ENCODE measurements around the gene SNX24. TPM values are rescaled to one million over a fixed set of nuclear protein-coding genes. Genes with fewer than 3 reads are reported as not detected.

Gene SNX24
- total and polyA plus RNA-seq, 4 donors, result 6.3 to 10.1 (median 9.1) TPM

- TF ChIP-seq RAD21 (IDR thresholded peaks at IDR 0.05) (no peak), EGR1 (IDR thresholded peaks at IDR 0.05; ENCODE audit: low read depth in 2 of 2) (no peak)
Measured at GRCh38 chr5:123047706-123048105, 202.3 kb downstream of the SNX24 start (continued).

DNA sequence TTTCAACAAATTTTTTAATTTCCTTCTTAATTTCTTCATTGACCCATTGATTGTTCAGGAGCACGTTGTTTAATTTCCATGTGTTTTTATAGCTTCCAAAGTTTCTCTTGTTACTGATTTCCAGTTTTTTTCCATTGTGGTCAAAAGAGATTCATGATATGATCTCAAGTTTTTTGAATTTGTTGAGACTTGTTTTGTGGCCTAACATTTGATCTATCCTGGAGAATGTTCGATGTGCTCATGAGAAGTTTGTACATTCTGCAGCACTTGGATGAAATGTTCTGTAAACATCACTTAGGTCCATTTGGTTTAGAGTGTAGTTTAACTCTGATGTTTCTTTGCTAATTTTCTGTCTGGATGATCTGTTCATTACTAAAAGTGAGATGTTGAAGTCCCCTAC, 205.8 kb downstream of the SNX24 start:
- Histone ChIP-seq H3K4me1 (ENCODE audit: control insufficient read depth in 4 of 4, insufficient read depth in 4 of 4, low read length in 3 of 4) (no peaks in the 10 kb centered on the region), H3K4me3 (ENCODE audit: low read depth in 1 of 3, low read length in 3 of 3) (no peak overlapping the region), H3K9me3 (ENCODE audit: control insufficient read depth in 4 of 4, low read length in 3 of 4) (peaks cover 0 to 1% (median 0%) of the 10 kb centered on the region in 4 donors), H3K9ac (ENCODE audit: low read depth in 1 of 2, low read length in 2 of 2) (no peak overlapping the region), H3K27me3 (ENCODE audit: control insufficient read depth in 4 of 4, insufficient read depth in 4 of 4, low read length in 3 of 4) (no peaks in the 10 kb centered on the region), H3K36me3 (ENCODE audit: control insufficient read depth in 4 of 4, insufficient read depth in 3 of 4, low read depth in 1 of 4, low read length in 3 of 4) (no peaks in the 10 kb centered on the region), H3K27ac (ENCODE audit: low read depth in 1 of 2, low read length in 2 of 2) (no peak overlapping the region)
- no peak for DNase-seq (ENCODE audit: low spot score)
- 92% methylated on average over 2 of the region's 2 CpGs for WGBS
- TF ChIP-seq RXRA (IDR thresholded peaks at IDR 0.05) (no peak), JUND (IDR thresholded peaks at IDR 0.05) (no peak), YY1 (IDR thresholded peaks at IDR 0.05) (no peak), EGR1 (IDR thresholded peaks at IDR 0.05; ENCODE audit: low read depth in 2 of 2) (no peak)

Small RNA genes within 50 kb of the gene (small RNA-seq; reads per million reads assigned to genes)
- gene RN7SL689P, result not detected

Other genes starting within 250 kb of the SNX24 start
- 10 to 100 TPM; 39.2 to 57.0 TPM for gene SNX2, start 70.5 kb upstream of the SNX24 start, total RNA-seq
- 10 to 100 TPM; 25.5 to 29.3 TPM for gene SNX2, start 70.5 kb upstream of the SNX24 start, polyA plus RNA-seq
- gene PPIC, start 191.1 kb downstream of the SNX24 start, total RNA-seq, result 10 to 100 TPM; 13.3 to 14.6 TPM
- 10 to 100 TPM; 20.0 to 26.3 TPM for gene PPIC, start 191.1 kb downstream of the SNX24 start, polyA plus RNA-seq
- under 1 TPM; 0.17 to 0.28 TPM for gene PRDM6, start 243.6 kb downstream of the SNX24 start, total RNA-seq
- gene PRDM6, start 243.6 kb downstream of the SNX24 start, polyA plus RNA-seq, result under 1 TPM; 0.09 to 0.33 TPM